HepG2 (cell line): ENCODE results near the gene CD300LG. TPM values are rescaled to one million over a fixed set of nuclear protein-coding genes. Genes with fewer than 3 reads are reported as not detected.

Experiments
- AGO1 ChIP-seq: fragments of 200-400 bp; formaldehyde crosslinking; IDR thresholded peaks from 2 replicates; pipeline ENCODE4 v1.6.1; 2017; ENCODE audit warnings: mild to moderate bottlenecking, low read depth, low read length, moderate library complexity; ENCODE audit not compliant: poor library complexity, severe bottlenecking
- HNRNPK ChIP-seq: fragments of 200-400 bp; formaldehyde crosslinking; IDR thresholded peaks from 2 replicates; pipeline ENCODE4 v1.6.1; 2018; ENCODE audit warnings: low read length, low read depth, moderate library complexity, mild to moderate bottlenecking; ENCODE audit not compliant: poor library complexity, severe bottlenecking
- MLXIP ChIP-seq: sonication (generic); formaldehyde crosslinking; IDR thresholded peaks from 2 replicates; pipeline ENCODE4 v1.9.0; 2021; ENCODE audit warnings: missing genetic modification reagents, borderline replicate concordance
- MTF2 ChIP-seq: sonication (generic); formaldehyde crosslinking; IDR thresholded peaks from 2 replicates; pipeline ENCODE4 v1.5.0; 2020; ENCODE audit warnings: missing genetic modification reagents, borderline replicate concordance
- MZF1 ChIP-seq: sonication (generic); formaldehyde crosslinking; IDR thresholded peaks from 2 replicates; pipeline ENCODE4 v1.8.1; 2023; ENCODE audit warnings: mild to moderate bottlenecking, missing genetic modification reagents, borderline replicate concordance
- NFKBIZ ChIP-seq: IDR thresholded peaks from 2 replicates; pipeline ENCODE4 v1.6.1; 2018; ENCODE audit warnings: missing genetic modification reagents, missing compliant biosample characterization
- POGZ ChIP-seq: sonication (generic); formaldehyde crosslinking; IDR thresholded peaks from 2 replicates; pipeline ENCODE4 v1.4.0; 2020; ENCODE audit warnings: mild to moderate bottlenecking, missing genetic modification reagents
- SCMH1 ChIP-seq: sonication (generic); formaldehyde crosslinking; IDR thresholded peaks from 2 replicates; pipeline ENCODE4 v1.9.0; 2021; ENCODE audit warnings: missing genetic modification reagents, mild to moderate bottlenecking, borderline replicate concordance
- ZMAT5 ChIP-seq: sonication (generic); formaldehyde crosslinking; IDR thresholded peaks from 2 replicates; pipeline ENCODE4 v1.5.0; 2020; ENCODE audit warnings: mild to moderate bottlenecking, low read depth, missing genetic modification reagents, borderline replicate concordance
- ZNF451 ChIP-seq: sonication (generic); formaldehyde crosslinking; IDR thresholded peaks from 2 replicates; pipeline ENCODE4 v1.5.0; 2020; ENCODE audit warnings: mild to moderate bottlenecking, missing genetic modification reagents
- ZNF616 ChIP-seq: sonication (generic); formaldehyde crosslinking; IDR thresholded peaks from 2 replicates; pipeline ENCODE4 v1.5.0; 2020; ENCODE audit warnings: low read depth, mild to moderate bottlenecking, missing genetic modification reagents
- ZNF746 ChIP-seq: sonication (generic); formaldehyde crosslinking; IDR thresholded peaks from 2 replicates; pipeline ENCODE4 v1.8.0; 2022; ENCODE audit warnings: mild to moderate bottlenecking, missing genetic modification reagents
- ZSCAN21 ChIP-seq: sonication (generic); formaldehyde crosslinking; IDR thresholded peaks from 2 replicates; pipeline ENCODE4 v1.8.0; 2022; ENCODE audit warnings: mild to moderate bottlenecking, missing genetic modification reagents, moderate library complexity, borderline replicate concordance
- polyA plus RNA-seq, 8 experiments: library from polyadenylated mRNA; depleted of rRNA in 3 of 8; stranded (reverse) in 7 of 8; unstranded in 1 of 8; fragments of >200 nt; fragmentation: Illumina TruSeq in 4 of 8; extraction: Trizol in 4 of 8; gene quantifications; 2 replicates each; pipeline versions ENCODE4 v1.2.1 to v1.2.3, GENCODE V29; 2011 to 2016; ENCODE audit warnings: low read depth in 4 of 8, missing spikeins in 1 of 8, mixed read lengths in 1 of 8; ENCODE audit not compliant: insufficient read depth in 1 of 8
- total RNA-seq, 5 experiments: library from RNA; depleted of rRNA; stranded (reverse); fragments of >200 nt; fragmentation: Illumina TruSeq; extraction: Trizol; gene quantifications; 2 replicates each; pipeline ENCODE4 v1.2.3, GENCODE V29; 2016; ENCODE audit warnings: low read depth in 1 of 5
- TF ChIP-seq, protein P1 (sequence below): IDR thresholded peaks from 2 replicates; pipeline ENCODE4 v1.6.1; 2018; ENCODE audit warnings: missing genetic modification reagents, mild to moderate bottlenecking, missing compliant biosample characterization
- TF ChIP-seq, protein P2 (sequence below): sonication (generic); formaldehyde crosslinking; IDR thresholded peaks from 2 replicates; pipeline ENCODE4 v1.4.0; 2020; ENCODE audit warnings: missing genetic modification reagents
- TF ChIP-seq, protein P3 (sequence below): IDR thresholded peaks from 2 replicates; pipeline ENCODE4 v1.6.1; 2012; ENCODE audit warnings: low read depth, low read length, improper control_type of control experiment
- TF ChIP-seq, protein P4 (sequence below): sonication (generic); formaldehyde crosslinking; IDR thresholded peaks from 2 replicates; pipeline ENCODE4 v1.4.0; 2020; ENCODE audit warnings: missing genetic modification reagents, borderline replicate concordance
- TF ChIP-seq, protein P5 (sequence below): sonication (generic); formaldehyde crosslinking; IDR thresholded peaks from 2 replicates; pipeline ENCODE4 v1.4.0; 2020; ENCODE audit warnings: missing genetic modification reagents, mild to moderate bottlenecking, borderline replicate concordance

Gene CD300LG
- total and polyA plus RNA-seq, 2 of the 13 experiments (the other 11 are each of a cell fraction or from before 2014, with no cell fraction given) = not detected

GRCh38 chr17:43801844-43802243 is 45.1 kb upstream of the CD300LG start (continued):
- TF ChIP-seq ZNF746 (CRISPR knock-in tag) (no peak), ZMAT5 (CRISPR knock-in tag) (no peak), SCMH1 (CRISPR knock-in tag) (no peak), POGZ (CRISPR knock-in tag) (0 out of 2 replicates have a peak, but pooled peaks have one; percentile 18), NFKBIZ (peak; percentile 72; the same call in 1 of the 2 replicates), ZNF451 (CRISPR knock-in tag) (no peak), MLXIP (CRISPR knock-in tag) (no peak), MTF2 (CRISPR knock-in tag) (no peak), MZF1 (no peak), ZNF616 (CRISPR knock-in tag) (no peak), AGO1 (no peak), HNRNPK (no peak), ZSCAN21 (CRISPR knock-in tag) (no peak)
- TF ChIP-seq, protein P1, sequence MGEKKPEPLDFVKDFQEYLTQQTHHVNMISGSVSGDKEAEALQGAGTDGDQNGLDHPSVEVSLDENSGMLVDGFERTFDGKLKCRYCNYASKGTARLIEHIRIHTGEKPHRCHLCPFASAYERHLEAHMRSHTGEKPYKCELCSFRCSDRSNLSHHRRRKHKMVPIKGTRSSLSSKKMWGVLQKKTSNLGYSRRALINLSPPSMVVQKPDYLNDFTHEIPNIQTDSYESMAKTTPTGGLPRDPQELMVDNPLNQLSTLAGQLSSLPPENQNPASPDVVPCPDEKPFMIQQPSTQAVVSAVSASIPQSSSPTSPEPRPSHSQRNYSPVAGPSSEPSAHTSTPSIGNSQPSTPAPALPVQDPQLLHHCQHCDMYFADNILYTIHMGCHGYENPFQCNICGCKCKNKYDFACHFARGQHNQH (CRISPR knock-in tag) = no peak
- TF ChIP-seq, protein P2, sequence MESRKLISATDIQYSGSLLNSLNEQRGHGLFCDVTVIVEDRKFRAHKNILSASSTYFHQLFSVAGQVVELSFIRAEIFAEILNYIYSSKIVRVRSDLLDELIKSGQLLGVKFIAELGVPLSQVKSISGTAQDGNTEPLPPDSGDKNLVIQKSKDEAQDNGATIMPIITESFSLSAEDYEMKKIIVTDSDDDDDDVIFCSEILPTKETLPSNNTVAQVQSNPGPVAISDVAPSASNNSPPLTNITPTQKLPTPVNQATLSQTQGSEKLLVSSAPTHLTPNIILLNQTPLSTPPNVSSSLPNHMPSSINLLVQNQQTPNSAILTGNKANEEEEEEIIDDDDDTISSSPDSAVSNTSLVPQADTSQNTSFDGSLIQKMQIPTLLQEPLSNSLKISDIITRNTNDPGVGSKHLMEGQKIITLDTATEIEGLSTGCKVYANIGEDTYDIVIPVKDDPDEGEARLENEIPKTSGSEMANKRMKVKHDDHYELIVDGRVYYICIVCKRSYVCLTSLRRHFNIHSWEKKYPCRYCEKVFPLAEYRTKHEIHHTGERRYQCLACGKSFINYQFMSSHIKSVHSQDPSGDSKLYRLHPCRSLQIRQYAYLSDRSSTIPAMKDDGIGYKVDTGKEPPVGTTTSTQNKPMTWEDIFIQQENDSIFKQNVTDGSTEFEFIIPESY (CRISPR knock-in tag) = peak; percentile 65; the same call in 1 of the 2 replicates
- TF ChIP-seq, protein P3, sequence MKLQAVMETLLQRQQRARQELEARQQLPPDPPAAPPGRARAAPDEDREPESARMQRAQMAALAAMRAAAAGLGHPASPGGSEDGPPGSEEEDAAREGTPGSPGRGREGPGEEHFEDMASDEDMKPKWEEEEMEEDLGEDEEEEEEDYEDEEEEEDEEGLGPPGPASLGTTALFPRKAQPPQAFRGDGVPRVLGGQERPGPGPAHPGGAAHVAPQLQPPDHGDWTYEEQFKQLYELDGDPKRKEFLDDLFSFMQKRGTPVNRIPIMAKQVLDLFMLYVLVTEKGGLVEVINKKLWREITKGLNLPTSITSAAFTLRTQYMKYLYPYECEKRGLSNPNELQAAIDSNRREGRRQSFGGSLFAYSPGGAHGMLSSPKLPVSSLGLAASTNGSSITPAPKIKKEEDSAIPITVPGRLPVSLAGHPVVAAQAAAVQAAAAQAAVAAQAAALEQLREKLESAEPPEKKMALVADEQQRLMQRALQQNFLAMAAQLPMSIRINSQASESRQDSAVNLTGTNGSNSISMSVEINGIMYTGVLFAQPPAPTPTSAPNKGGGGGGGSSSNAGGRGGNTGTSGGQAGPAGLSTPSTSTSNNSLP = 0 out of 2 replicates have a peak, but pooled peaks have one; percentile 28
- TF ChIP-seq, protein P4, sequence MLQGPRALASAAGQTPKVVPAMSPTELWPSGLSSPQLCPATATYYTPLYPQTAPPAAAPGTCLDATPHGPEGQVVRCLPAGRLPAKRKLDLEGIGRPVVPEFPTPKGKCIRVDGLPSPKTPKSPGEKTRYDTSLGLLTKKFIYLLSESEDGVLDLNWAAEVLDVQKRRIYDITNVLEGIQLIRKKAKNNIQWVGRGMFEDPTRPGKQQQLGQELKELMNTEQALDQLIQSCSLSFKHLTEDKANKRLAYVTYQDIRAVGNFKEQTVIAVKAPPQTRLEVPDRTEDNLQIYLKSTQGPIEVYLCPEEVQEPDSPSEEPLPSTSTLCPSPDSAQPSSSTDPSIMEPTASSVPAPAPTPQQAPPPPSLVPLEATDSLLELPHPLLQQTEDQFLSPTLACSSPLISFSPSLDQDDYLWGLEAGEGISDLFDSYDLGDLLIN = no peak
- TF ChIP-seq, protein P5, sequence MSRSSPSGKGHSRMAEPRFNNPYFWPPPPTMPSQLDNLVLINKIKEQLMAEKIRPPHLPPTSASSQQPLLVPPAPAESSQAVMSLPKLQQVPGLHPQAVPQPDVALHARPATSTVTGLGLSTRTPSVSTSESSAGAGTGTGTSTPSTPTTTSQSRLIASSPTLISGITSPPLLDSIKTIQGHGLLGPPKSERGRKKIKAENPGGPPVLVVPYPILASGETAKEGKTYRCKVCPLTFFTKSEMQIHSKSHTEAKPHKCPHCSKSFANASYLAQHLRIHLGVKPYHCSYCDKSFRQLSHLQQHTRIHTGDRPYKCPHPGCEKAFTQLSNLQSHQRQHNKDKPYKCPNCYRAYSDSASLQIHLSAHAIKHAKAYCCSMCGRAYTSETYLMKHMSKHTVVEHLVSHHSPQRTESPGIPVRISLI (CRISPR knock-in tag) = no peak; the same call in 1 of the 2 replicates
